K562 (cell line): Measurements from ENCODE around the gene PPP1CC. TPM values are rescaled to one million over a fixed set of nuclear protein-coding genes. Genes with fewer than 3 reads are reported as not detected.

Experiments used
- CTCF ChIP-seq, 3 experiments: IDR thresholded peaks in 2 of 3; conservative IDR thresholded peaks in 1 of 3; 2 replicates each; pipeline ENCODE4 v1.5.1; 2011 to 2012; ENCODE audit warnings: low read length in 3 of 3, mild to moderate bottlenecking in 3 of 3, control low read depth in 2 of 3, improper control_type of control experiment in 1 of 3, inconsistent platforms in 1 of 3, low read depth in 1 of 3, mixed read lengths in 1 of 3, moderate library complexity in 1 of 3; ENCODE audit not compliant: insufficient read depth in 2 of 3
- EZH2 ChIP-seq: IDR thresholded peaks from 2 replicates; pipeline ENCODE4 v1.6.1; 2012; ENCODE audit warnings: low read depth, mild to moderate bottlenecking, inconsistent platforms, low read length, borderline replicate concordance
- FOXO4 ChIP-seq: fragments of 450-650 bp; formaldehyde crosslinking; IDR thresholded peaks from 2 replicates; pipeline ENCODE4 v1.4.0; 2020; ENCODE audit warnings: mild to moderate bottlenecking, moderate library complexity
- HES1 ChIP-seq: fragments of 450-650 bp; IDR thresholded peaks from 2 replicates; pipeline ENCODE4 v1.6.1; 2016; ENCODE audit warnings: low read depth, mild to moderate bottlenecking, moderate library complexity
- IRF2 ChIP-seq: sonication (generic); formaldehyde crosslinking; IDR thresholded peaks from 2 replicates; pipeline ENCODE4 v1.8.1; 2022; ENCODE audit warnings: mild to moderate bottlenecking, missing genetic modification reagents
- L3MBTL2 ChIP-seq: fragments of 450-650 bp; IDR thresholded peaks from 2 replicates; pipeline ENCODE4 v1.6.1; 2016; ENCODE audit warnings: mild to moderate bottlenecking, moderate library complexity
- MTA3 ChIP-seq: fragments of 450-650 bp; formaldehyde crosslinking; IDR thresholded peaks from 2 replicates; pipeline ENCODE4 v1.6.1; 2017; ENCODE audit warnings: mild to moderate bottlenecking, borderline replicate concordance
- NR4A1 ChIP-seq, 2 experiments: fragments of 250-450 bp in 1 of 2; fragments of 450-650 bp in 1 of 2; sonication (Bioruptor Pico) in 1 of 2; IDR thresholded peaks; 2 replicates each; pipeline versions ENCODE4 v1.4.0 to v1.6.1; 2016 to 2020; ENCODE audit warnings: mild to moderate bottlenecking in 2 of 2, missing compliant biosample characterization in 1 of 2, missing genetic modification characterization in 1 of 2, moderate library complexity in 1 of 2
- PCBP1 ChIP-seq: fragments of 200-400 bp; formaldehyde crosslinking; IDR thresholded peaks from 2 replicates; pipeline ENCODE4 v1.6.1; 2018; ENCODE audit warnings: mild to moderate bottlenecking, low read depth, low read length; ENCODE audit not compliant: poor library complexity, severe bottlenecking
- PTRF ChIP-seq: fragments of 450-650 bp; IDR thresholded peaks from 2 replicates; pipeline ENCODE4 v1.6.1; 2016; ENCODE audit warnings: mild to moderate bottlenecking, missing genetic modification characterization, missing compliant biosample characterization
- RHOXF2B ChIP-seq: fragments of 250-450 bp; sonication (Bioruptor Pico); conservative IDR thresholded peaks from 2 replicates; pipeline ENCODE4 v1.5.1; 2021
- THAP12 ChIP-seq: fragments of 250-450 bp; sonication (Bioruptor Pico); IDR thresholded peaks from 2 replicates; pipeline ENCODE4 v1.9.0; 2021; ENCODE audit warnings: mild to moderate bottlenecking, inconsistent platforms
- YY1 ChIP-seq, 3 experiments: IDR thresholded peaks; 2 replicates each; pipeline ENCODE4 v1.6.1; 2011; ENCODE audit warnings: low read length in 2 of 3, mild to moderate bottlenecking in 2 of 3, moderate library complexity in 2 of 3, borderline replicate concordance in 1 of 3, control low read depth in 1 of 3, low read depth in 1 of 3; ENCODE audit not compliant: insufficient read depth in 3 of 3, insufficient replicate concordance in 2 of 3, control insufficient read depth in 1 of 3, insufficient read length in 1 of 3; ENCODE audit errors: extremely low read depth in 1 of 3
- ZBED1 ChIP-seq: IDR thresholded peaks from 2 replicates; pipeline ENCODE4 v1.6.1; 2014
- ZBTB12 ChIP-seq: fragments of 250-450 bp; sonication (Bioruptor Pico); IDR thresholded peaks from 2 replicates; pipeline ENCODE4 v1.4.0; 2020
- ZC3H8 ChIP-seq: fragments of 450-650 bp; IDR thresholded peaks from 2 replicates; pipeline ENCODE4 v1.6.1; 2017
- polyA plus RNA-seq, 8 experiments: library from polyadenylated mRNA; depleted of rRNA in 4 of 8; stranded (reverse) in 5 of 8; unstranded in 3 of 8; fragments of >200 nt; fragmentation: Nextera tagmentation in 2 of 8; fragmentation: Illumina TruSeq in 1 of 8; extraction: Ambion mirVana in 2 of 8; extraction: Trizol in 1 of 8; gene quantifications; 2 replicates each; pipeline versions ENCODE4 v1.2.1 to v1.2.3, GENCODE V29; 2011 to 2014; ENCODE audit warnings: inconsistent platforms in 1 of 8, missing spikeins in 1 of 8
- total RNA-seq, 7 experiments: library from RNA; depleted of rRNA in 6 of 7; stranded (reverse); fragments of >200 nt in 6 of 7; fragmentation: Illumina TruSeq in 2 of 7; extraction: Trizol in 2 of 7; gene quantifications; 2 replicates each; pipeline versions ENCODE4 v1.2.1 to v1.2.3, GENCODE V29; 2011 to 2021; ENCODE audit warnings: low replicate concordance in 1 of 7
- TF ChIP-seq, protein P1 (sequence below): sonication (generic); formaldehyde crosslinking; IDR thresholded peaks from 2 replicates; pipeline ENCODE4 v1.8.1; 2022; ENCODE audit warnings: missing genetic modification reagents

Gene PPP1CC
- total and polyA plus RNA-seq, 9 of the 15 experiments (the other 6 are each of a cell fraction or from before 2014, with no cell fraction given), result 67.4 to 286 (median 195) TPM

DNA sequence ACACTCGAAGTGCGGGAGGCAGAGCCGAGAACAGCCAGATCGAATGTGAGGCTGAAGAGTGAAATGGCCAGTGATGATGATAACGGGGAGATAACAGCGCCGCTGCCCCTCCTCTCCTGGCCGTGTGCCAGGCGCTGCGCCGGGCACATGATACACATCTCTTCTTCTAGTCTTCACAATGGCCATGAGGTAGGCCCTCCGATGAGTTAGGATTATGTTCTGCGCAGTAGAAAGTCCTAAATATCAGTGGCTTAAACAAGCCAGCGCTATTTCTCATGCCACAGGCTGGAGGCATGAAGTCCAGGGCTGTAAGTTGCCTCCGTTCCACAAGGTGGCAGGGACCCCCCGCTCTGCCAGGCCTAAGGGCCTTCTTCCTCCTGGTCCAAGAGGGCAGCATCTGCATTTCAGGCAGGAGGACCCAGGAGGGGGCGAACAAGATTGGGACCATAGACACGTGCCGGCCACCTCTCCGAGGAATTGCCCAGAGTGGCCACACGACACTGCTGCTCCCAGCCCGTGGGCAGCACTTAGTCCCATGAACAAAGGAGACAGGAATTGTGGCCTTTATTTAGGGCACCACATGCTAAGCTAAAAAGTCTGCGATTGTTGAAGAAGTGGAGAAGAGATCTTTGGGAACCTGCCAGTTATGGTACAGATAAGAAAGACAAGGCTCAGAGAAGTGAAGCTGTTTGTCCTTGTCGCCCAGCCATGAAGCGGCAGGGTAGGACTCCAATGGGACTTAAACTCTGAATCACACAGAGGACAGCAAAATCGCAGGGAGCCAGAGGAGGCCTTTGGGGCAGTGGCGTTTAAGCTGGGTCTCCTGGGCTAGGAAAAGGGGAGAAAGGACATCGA lies 42.9 kb downstream of the PPP1CC start (continued):
- TF ChIP-seq PCBP1 (no peak), PTRF (tag) (no peak), EZH2 (no peak), ZBED1 (no peak), CTCF (IDR thresholded peaks at IDR 0.05 in 2 of 3, conservative IDR thresholded peaks at IDR 0.05 in 1 of 3; ENCODE audit: insufficient read depth in 2 of 3, low read depth in 1 of 3, low read length in 3 of 3) (peak in 2 of 3 experiments; percentile 29 to 30; a peak in 1 of 6 replicates), L3MBTL2 (peak; percentile 80), FOXO4 (CRISPR knock-in tag) (no peak), YY1 (IDR thresholded peaks at IDR 0.05; ENCODE audit: borderline replicate concordance in 1 of 3, control insufficient read depth in 1 of 3, extremely low read depth in 1 of 3, insufficient read depth in 3 of 3, insufficient read length in 1 of 3, insufficient replicate concordance in 2 of 3, low read depth in 1 of 3, low read length in 2 of 3) (no peak), MTA3 (peak; percentile 21; the same call in 1 of the 2 replicates), IRF2 (no peak), ZC3H8 (no peak), RHOXF2B (CRISPR knock-in tag) (no peak), NR4A1 (CRISPR knock-in tag; IDR thresholded peaks at IDR 0.05) (0 out of 2 replicates have a peak, but pooled peaks have one; percentile 44), NR4A1 (tag; IDR thresholded peaks at IDR 0.05) (no peak), THAP12 (CRISPR knock-in tag) (no peak), HES1 (no peak), ZBTB12 (CRISPR knock-in tag) (no peak)
- TF ChIP-seq, protein P1, sequence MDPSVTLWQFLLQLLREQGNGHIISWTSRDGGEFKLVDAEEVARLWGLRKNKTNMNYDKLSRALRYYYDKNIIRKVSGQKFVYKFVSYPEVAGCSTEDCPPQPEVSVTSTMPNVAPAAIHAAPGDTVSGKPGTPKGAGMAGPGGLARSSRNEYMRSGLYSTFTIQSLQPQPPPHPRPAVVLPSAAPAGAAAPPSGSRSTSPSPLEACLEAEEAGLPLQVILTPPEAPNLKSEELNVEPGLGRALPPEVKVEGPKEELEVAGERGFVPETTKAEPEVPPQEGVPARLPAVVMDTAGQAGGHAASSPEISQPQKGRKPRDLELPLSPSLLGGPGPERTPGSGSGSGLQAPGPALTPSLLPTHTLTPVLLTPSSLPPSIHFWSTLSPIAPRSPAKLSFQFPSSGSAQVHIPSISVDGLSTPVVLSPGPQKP (CRISPR knock-in tag), result no peak
